ENCODE data around the gene DENND2A. TPM values are rescaled to one million over a fixed set of nuclear protein-coding genes. Genes with fewer than 3 reads are reported as not detected.
"Not testable (repeated sequence)": the region's sequence is repeated elsewhere in the genome, so short reads cannot be mapped to it uniquely, and the experiment has no call there.

Gene DENND2A
- total RNA-seq, 2 donors from 2014 or later: not detected

- no peak overlapping the region for H3K4me3 Mint-ChIP-seq
- ATAC-seq (replicated peaks in 1 of 2) (no peak), DNase-seq (no peak)
- peaks cover 30% of the 10 kb centered on the region for H3K4me1 Mint-ChIP-seq (ENCODE audit: low read depth)
- no peaks in the 10 kb centered on the region for H3K9me3 Mint-ChIP-seq
- H3K27me3 Mint-ChIP-seq (ENCODE audit: low read depth): no peaks in the 10 kb centered on the region
- peaks cover 10 to 16% of the 10 kb centered on the region in 2 donors for H3K36me3 Mint-ChIP-seq (ENCODE audit: insufficient read depth in 2 of 2)
- no peak overlapping the region for H3K27ac Mint-ChIP-seq
These were observed 36.9 kb upstream of the DENND2A start for GRCh38 chr7:140677496-140677895.

DNA sequence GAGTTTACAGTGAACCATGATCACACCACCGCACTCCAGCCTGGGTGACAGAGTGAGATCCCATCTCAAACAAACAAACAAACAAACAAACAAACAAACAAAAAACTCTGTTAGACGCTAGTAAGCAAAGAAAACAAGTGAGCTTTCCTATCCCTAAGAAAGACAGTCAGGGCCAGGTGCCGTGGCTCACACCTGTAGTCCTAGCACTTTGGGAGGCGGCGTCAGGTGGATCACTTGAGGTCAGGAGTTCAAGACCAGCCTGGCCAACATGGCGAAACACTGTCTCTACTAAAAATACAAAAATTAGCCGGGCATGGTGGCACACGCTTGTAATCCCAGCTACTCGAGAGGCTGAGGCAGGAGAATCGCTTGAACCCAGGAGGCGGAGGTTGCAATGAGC lies 36.3 kb upstream of the DENND2A start:
- not testable (repeated sequence) for H3K27me3 Mint-ChIP-seq (ENCODE audit: low read depth); H3K9me3 Mint-ChIP-seq; H3K27ac Mint-ChIP-seq; DNase-seq; ATAC-seq (replicated peaks in 1 of 2); H3K4me3 Mint-ChIP-seq
- Mint-ChIP-seq H3K36me3 (ENCODE audit: insufficient read depth in 2 of 2) (peaks cover 9 to 13% of the 10 kb centered on the region in 2 donors), H3K4me1 (ENCODE audit: low read depth) (peaks cover 35% of the 10 kb centered on the region)

- Mint-ChIP-seq H3K4me3 (no peak overlapping the region), H3K9me3 (no peaks in the 10 kb centered on the region), H3K36me3 (ENCODE audit: insufficient read depth in 2 of 2) (peaks cover 8 to 12% of the 10 kb centered on the region in 2 donors), H3K27me3 (ENCODE audit: low read depth) (no peaks in the 10 kb centered on the region), H3K27ac (no peak overlapping the region), H3K4me1 (ENCODE audit: low read depth) (peaks cover 38% of the 10 kb centered on the region)
- ATAC-seq (replicated peaks in 1 of 2): no peak
- DNase-seq: no peak
These were observed 35.7 kb upstream of the DENND2A start for GRCh38 chr7:140676306-140676705.

- DNase-seq (no peak), ATAC-seq (replicated peaks in 1 of 2) (no peak)
- Mint-ChIP-seq H3K27ac (no peak overlapping the region), H3K9me3 (no peaks in the 10 kb centered on the region), H3K36me3 (ENCODE audit: insufficient read depth in 2 of 2) (peaks cover 5 to 9% of the 10 kb centered on the region in 2 donors), H3K4me1 (ENCODE audit: low read depth) (peaks cover 38% of the 10 kb centered on the region), H3K4me3 (no peak overlapping the region), H3K27me3 (ENCODE audit: low read depth) (no peaks in the 10 kb centered on the region)
These were observed 35.1 kb upstream of the DENND2A start for GRCh38 chr7:140675726-140676125.

GRCh38 chr7:140674899-140675701 lies 34.5 kb upstream of the DENND2A start:
- ATAC-seq (replicated peaks in 1 of 2) (no peak), DNase-seq (no peak)
- Mint-ChIP-seq H3K27me3 (ENCODE audit: low read depth) (no peaks in the 10 kb centered on the region), H3K36me3 (ENCODE audit: insufficient read depth in 2 of 2) (peaks cover 3% of the 10 kb centered on the region in 2 donors), H3K4me1 (ENCODE audit: low read depth) (peaks cover 38% of the 10 kb centered on the region), H3K4me3 (peak overlapping the region; percentile 86 to 93), H3K27ac (no peak overlapping the region), H3K9me3 (no peaks in the 10 kb centered on the region)

GRCh38 chr7:140674356-140674800 lies 33.8 kb upstream of the DENND2A start:
- ATAC-seq (replicated peaks in 1 of 2) (no peak), DNase-seq (no peak)
- Mint-ChIP-seq H3K4me1 (ENCODE audit: low read depth) (peaks cover 38% of the 10 kb centered on the region), H3K9me3 (no peaks in the 10 kb centered on the region), H3K27ac (peak overlapping the region; percentile 64), H3K27me3 (ENCODE audit: low read depth) (no peaks in the 10 kb centered on the region), H3K36me3 (ENCODE audit: insufficient read depth in 2 of 2) (peaks cover 3% of the 10 kb centered on the region in 2 donors), H3K4me3 (peak overlapping the region; percentile 86 to 93)

- DNase-seq (no peak), ATAC-seq (replicated peaks in 1 of 2) (no peak)
- Mint-ChIP-seq H3K4me1 (ENCODE audit: low read depth) (peaks cover 38% of the 10 kb centered on the region), H3K4me3 (peak overlapping the region; percentile 86 to 93), H3K27me3 (ENCODE audit: low read depth) (no peaks in the 10 kb centered on the region), H3K36me3 (ENCODE audit: insufficient read depth in 2 of 2) (peaks cover 1 to 3% of the 10 kb centered on the region in 2 donors), H3K27ac (peak overlapping the region; percentile 18), H3K9me3 (no peaks in the 10 kb centered on the region)
These were observed 33.2 kb upstream of the DENND2A start for GRCh38 chr7:140673774-140674155.

- peak overlapping the region; percentile 18 for H3K27ac Mint-ChIP-seq
- peaks cover 38% of the 10 kb centered on the region for H3K4me1 Mint-ChIP-seq (ENCODE audit: low read depth)
- H3K9me3 Mint-ChIP-seq: no peaks in the 10 kb centered on the region
- ATAC-seq (replicated peaks in 1 of 2): peak; percentile 80 to 81
- peak overlapping the region; percentile 86 to 93 for H3K4me3 Mint-ChIP-seq
- DNase-seq: peak; percentile 67 to 70
- no peaks in the 10 kb centered on the region for H3K27me3 Mint-ChIP-seq (ENCODE audit: low read depth)
- peaks cover 0 to 3% of the 10 kb centered on the region in 2 donors for H3K36me3 Mint-ChIP-seq (ENCODE audit: insufficient read depth in 2 of 2)
These were observed 32.6 kb upstream of the DENND2A start for GRCh38 chr7:140673063-140673773.

DNA sequence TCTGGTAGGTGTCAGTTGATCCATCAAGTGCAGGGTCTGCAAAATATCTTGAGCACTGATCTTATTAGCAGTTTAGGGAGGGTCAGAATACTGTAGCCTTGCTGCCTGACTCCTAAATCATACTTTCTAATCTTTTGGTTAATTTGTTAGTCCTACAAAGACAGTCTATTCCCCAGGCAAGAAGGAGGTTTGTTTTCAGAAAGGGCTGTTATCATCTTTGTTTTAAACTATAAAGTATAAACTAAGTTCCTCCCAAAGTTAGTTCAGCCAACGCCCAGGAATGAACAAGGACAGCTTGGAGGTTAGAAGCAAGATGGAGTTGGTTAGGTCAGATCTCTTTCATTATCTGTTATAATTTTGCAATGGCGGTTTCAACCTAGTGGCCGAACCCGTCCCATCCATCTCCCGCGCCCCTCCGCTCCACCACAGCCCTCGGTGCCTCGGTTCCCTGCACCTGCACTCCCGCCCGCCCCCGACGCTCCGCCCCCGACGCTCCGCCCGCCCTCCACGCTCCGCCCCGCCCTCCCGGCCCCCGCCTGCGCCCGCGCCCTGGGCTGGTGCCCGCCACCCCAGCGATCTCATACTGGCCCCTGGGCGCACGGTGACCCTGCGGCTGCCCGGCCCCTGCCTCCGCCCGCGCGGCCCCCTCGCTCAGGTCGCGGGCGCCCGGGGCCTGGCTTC lies 31.9 kb upstream of the DENND2A start, which contains the start of gene ADCK2:
Gene ADCK2, plus strand, starts transcription at position 564 of the 681 bp plus-strand sequence. CDS start 386 bp downstream, outside the sequence.
- H3K4me3 Mint-ChIP-seq: peak within 1 kb of the TSS; percentile 86 to 93
- peaks cover 38% of the 10 kb centered on the region for H3K4me1 Mint-ChIP-seq (ENCODE audit: low read depth)
- H3K36me3 Mint-ChIP-seq (ENCODE audit: insufficient read depth in 2 of 2): no peaks in the 10 kb centered on the region
- peak within 1 kb of the TSS; percentile 46 for H3K27ac Mint-ChIP-seq
- no peaks in the 10 kb centered on the region for H3K9me3 Mint-ChIP-seq
- no peaks in the 10 kb centered on the region for H3K27me3 Mint-ChIP-seq (ENCODE audit: low read depth)
- ATAC-seq (replicated peaks in 1 of 2): peak; percentile 85
- DNase-seq: peak in 1 of 2 donors; percentile 66

GRCh38 chr7:140671966-140672365 lies 31.4 kb upstream of the DENND2A start:
- H3K27ac Mint-ChIP-seq: peak overlapping the region; percentile 46
- peak overlapping the region; percentile 70 to 83 for H3K4me3 Mint-ChIP-seq
- DNase-seq: no peak
- ATAC-seq (replicated peaks in 1 of 2): no peak
- H3K9me3 Mint-ChIP-seq: no peaks in the 10 kb centered on the region
- H3K36me3 Mint-ChIP-seq (ENCODE audit: insufficient read depth in 2 of 2): no peaks in the 10 kb centered on the region
- H3K27me3 Mint-ChIP-seq (ENCODE audit: low read depth): no peaks in the 10 kb centered on the region
- H3K4me1 Mint-ChIP-seq (ENCODE audit: low read depth): peaks cover 38% of the 10 kb centered on the region

DNA sequence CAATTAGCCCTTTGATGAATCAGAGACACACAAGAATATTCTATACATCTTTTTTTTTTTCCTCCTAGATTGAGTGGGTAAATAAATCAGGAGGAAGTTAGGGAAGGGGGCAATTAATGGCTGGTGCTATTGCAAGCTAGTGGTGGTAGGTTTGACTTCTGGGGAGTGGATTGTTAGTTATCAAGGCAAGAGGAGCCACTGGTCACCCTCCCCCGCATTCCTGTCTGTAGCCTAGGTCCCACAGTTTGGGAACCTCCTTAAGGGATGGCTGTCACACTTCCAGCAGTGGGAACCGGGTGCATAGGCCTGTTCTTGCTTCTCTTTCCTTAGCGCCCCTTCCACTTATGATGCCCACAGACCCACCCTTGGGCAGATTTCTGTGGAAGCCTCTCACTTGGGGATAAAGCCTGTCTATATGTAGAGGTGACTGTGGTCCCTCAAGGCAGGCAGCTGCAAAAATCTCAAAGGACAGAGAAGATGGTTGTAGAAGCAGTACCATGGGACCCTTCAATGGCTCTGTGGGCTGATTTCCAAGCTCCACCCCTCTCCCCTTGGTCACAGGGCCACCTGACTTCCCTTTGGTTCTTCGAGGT lies 29.8 kb upstream of the DENND2A start:
- H3K4me3 Mint-ChIP-seq: no peak overlapping the region
- H3K4me1 Mint-ChIP-seq (ENCODE audit: low read depth): peaks cover 29% of the 10 kb centered on the region
- H3K27ac Mint-ChIP-seq: no peak overlapping the region
- H3K36me3 Mint-ChIP-seq (ENCODE audit: insufficient read depth in 2 of 2): no peaks in the 10 kb centered on the region
- DNase-seq (no peak), ATAC-seq (replicated peaks in 1 of 2) (no peak)
- H3K9me3 Mint-ChIP-seq: no peaks in the 10 kb centered on the region
- H3K27me3 Mint-ChIP-seq (ENCODE audit: low read depth): no peaks in the 10 kb centered on the region

- H3K36me3 Mint-ChIP-seq (ENCODE audit: insufficient read depth in 2 of 2); ATAC-seq (replicated peaks in 1 of 2); H3K9me3 Mint-ChIP-seq; H3K27me3 Mint-ChIP-seq (ENCODE audit: low read depth); H3K4me3 Mint-ChIP-seq; H3K27ac Mint-ChIP-seq; DNase-seq: not testable (repeated sequence)
- peaks cover 24% of the 10 kb centered on the region for H3K4me1 Mint-ChIP-seq (ENCODE audit: low read depth)
These were observed 29.2 kb upstream of the DENND2A start for GRCh38 chr7:140669862-140670261.

Data from activated T-cell treated with anti-CD3 and anti-CD28 coated beads, Interleukin-2, amount 50 U/mL, for 72 hours (primary cell).